IMR-90 (cell line): ENCODE results near the gene MMP24.

Experiments used
- CTCF ChIP-seq: conservative IDR thresholded peaks from 2 replicates; pipeline ENCODE4 v1.5.1; 2012; ENCODE audit warnings: mild to moderate bottlenecking, low read depth, low read length, improper control_type of control experiment
- RCOR1 ChIP-seq: IDR thresholded peaks from 2 replicates; pipeline ENCODE4 v1.6.1; 2012; ENCODE audit warnings: mild to moderate bottlenecking, low read length, improper control_type of control experiment; ENCODE audit not compliant: insufficient replicate concordance

DNA sequence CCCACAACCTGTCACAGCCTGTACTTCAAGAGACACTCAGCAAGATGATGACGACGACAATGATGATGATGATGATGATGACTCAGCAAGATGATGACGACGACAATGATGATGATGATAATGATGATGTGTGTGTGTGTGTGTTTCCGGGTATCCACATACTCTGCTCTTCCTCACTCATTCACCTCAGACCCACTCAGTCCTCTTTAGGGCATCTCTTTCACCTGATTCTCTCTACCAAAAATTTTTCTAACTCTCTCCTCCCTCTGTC lies 59.3 kb downstream of the MMP24 start:
- TF ChIP-seq CTCF, result no peak
- no peak for TF ChIP-seq RCOR1
